Liver (tissue), 9 donors: ENCODE measurements around the gene AWAT2. TPM values are rescaled to one million over a fixed set of nuclear protein-coding genes. Genes with fewer than 3 reads are reported as not detected.

ENCODE experiments used
- DNase-seq: peaks from one replicate; pipeline ENCODE4 v3.0.0-alpha.2; 2017; ENCODE audit warnings: low spot score
- H3K27ac ChIP-seq, 2 donors: one replicate each; pipeline ENCODE4 v1.7.0; 2013; ENCODE audit warnings: inconsistent platforms in 2 of 2, low read length in 2 of 2, control low read depth in 1 of 2, low read depth in 1 of 2, mild to moderate bottlenecking in 1 of 2
- H3K27me3 ChIP-seq, 4 donors: one replicate each; pipeline versions ENCODE4 v1.6.1 to v1.7.0; 2013; ENCODE audit warnings: low read length in 3 of 4, inconsistent platforms in 1 of 4, mild to moderate bottlenecking in 1 of 4, moderate library complexity in 1 of 4; ENCODE audit not compliant: control insufficient read depth in 4 of 4, insufficient read depth in 4 of 4
- H3K36me3 ChIP-seq, 4 donors: one replicate each; pipeline versions ENCODE4 v1.6.1 to v1.7.0; 2013; ENCODE audit warnings: low read length in 3 of 4, mild to moderate bottlenecking in 3 of 4, low read depth in 1 of 4, moderate library complexity in 1 of 4; ENCODE audit not compliant: control insufficient read depth in 4 of 4, insufficient read depth in 3 of 4
- H3K4me1 ChIP-seq, 4 donors: one replicate each; pipeline versions ENCODE4 v1.6.1 to v1.7.0; 2013; ENCODE audit warnings: low read length in 3 of 4, mild to moderate bottlenecking in 3 of 4, moderate library complexity in 1 of 4; ENCODE audit not compliant: control insufficient read depth in 4 of 4, insufficient read depth in 4 of 4
- H3K4me3 ChIP-seq, 3 donors: one replicate each; pipeline versions ENCODE4 v1.6.1 to v1.7.0; 2013; ENCODE audit warnings: low read length in 3 of 3, control low read depth in 1 of 3, low read depth in 1 of 3, mild to moderate bottlenecking in 1 of 3
- H3K9ac ChIP-seq, 2 donors: one replicate each; pipeline ENCODE4 v1.7.0; 2013; ENCODE audit warnings: low read length in 2 of 2, mild to moderate bottlenecking in 2 of 2, moderate library complexity in 2 of 2, control low read depth in 1 of 2, low read depth in 1 of 2
- H3K9me3 ChIP-seq, 4 donors: one replicate each; pipeline versions ENCODE4 v1.6.1 to v1.7.0; 2013; ENCODE audit warnings: low read length in 3 of 4; ENCODE audit not compliant: control insufficient read depth in 4 of 4
- CTCF ChIP-seq: fragments of 150-350 bp; IDR thresholded peaks from 2 replicates; pipeline ENCODE4 v1.5.1; 2017; ENCODE audit warnings: improper control_type of control experiment, low read depth, low read length; ENCODE audit not compliant: missing input control
- EGR1 ChIP-seq, 2 donors: IDR thresholded peaks; 2 replicates each; pipeline ENCODE4 v1.6.1; 2016 to 2018; ENCODE audit warnings: antibody characterized with exemption in 2 of 2, low read depth in 2 of 2
- FOXA1 ChIP-seq: IDR thresholded peaks from 2 replicates; pipeline ENCODE4 v1.6.1; 2016; ENCODE audit warnings: antibody characterized with exemption
- FOXA2 ChIP-seq: IDR thresholded peaks from 2 replicates; pipeline ENCODE4 v1.6.1; 2016; ENCODE audit warnings: antibody characterized with exemption
- GABPA ChIP-seq, 2 donors: IDR thresholded peaks in 1 of 2; conservative IDR thresholded peaks in 1 of 2; 2 replicates each; pipeline ENCODE4 v1.6.1; 2016; ENCODE audit warnings: antibody characterized with exemption in 2 of 2, mild to moderate bottlenecking in 1 of 2, moderate library complexity in 1 of 2
- HNF4A ChIP-seq, 2 donors: conservative IDR thresholded peaks; 2 replicates each; pipeline ENCODE4 v1.6.1; 2016; ENCODE audit warnings: antibody characterized with exemption in 2 of 2, mild to moderate bottlenecking in 2 of 2
- HNF4G ChIP-seq: IDR thresholded peaks from 2 replicates; pipeline ENCODE4 v1.6.1; 2016; ENCODE audit warnings: antibody characterized with exemption
- JUND ChIP-seq, 2 donors: IDR thresholded peaks; 2 replicates each; pipeline ENCODE4 v1.6.1; 2016; ENCODE audit warnings: antibody characterized with exemption in 2 of 2
- NR2F2 ChIP-seq: IDR thresholded peaks from 2 replicates; pipeline ENCODE4 v1.6.1; 2016; ENCODE audit warnings: antibody characterized with exemption
- RAD21 ChIP-seq, 2 donors: IDR thresholded peaks; 2 replicates each; pipeline ENCODE4 v1.6.1; 2016; ENCODE audit warnings: antibody characterized with exemption in 2 of 2, mild to moderate bottlenecking in 2 of 2
- REST ChIP-seq: IDR thresholded peaks from 2 replicates; pipeline ENCODE4 v1.6.1; 2016; ENCODE audit warnings: antibody characterized with exemption, mild to moderate bottlenecking
- RXRA ChIP-seq, 2 donors: IDR thresholded peaks; 2 replicates each; pipeline ENCODE4 v1.6.1; 2017 to 2018; ENCODE audit warnings: antibody characterized with exemption in 2 of 2, mild to moderate bottlenecking in 1 of 2
- SP1 ChIP-seq: IDR thresholded peaks from 2 replicates; pipeline ENCODE4 v1.6.1; 2018; ENCODE audit warnings: antibody characterized with exemption, mild to moderate bottlenecking
- TAF1 ChIP-seq: conservative IDR thresholded peaks from 2 replicates; pipeline ENCODE4 v1.6.1; 2016; ENCODE audit warnings: antibody characterized with exemption, mild to moderate bottlenecking
- YY1 ChIP-seq: IDR thresholded peaks from 2 replicates; pipeline ENCODE4 v1.6.1; 2016; ENCODE audit warnings: antibody characterized with exemption, mild to moderate bottlenecking
- polyA plus RNA-seq, 2 donors: library from polyadenylated mRNA; stranded (reverse) in 1 of 2; unstranded in 1 of 2; fragments of 200-250 nt in 1 of 2; fragments of >200 nt in 1 of 2; fragmentation: Nextera tagmentation in 1 of 2; extraction: Ambion mirVana in 1 of 2; gene quantifications; one replicate each; pipeline versions ENCODE4 v1.2.1 to v1.2.3, GENCODE V29; 2013 to 2015
- total RNA-seq, 2 donors: library from RNA; depleted of rRNA; stranded (reverse); fragments of >200 nt; gene quantifications; one replicate each; pipeline ENCODE4 v1.2.3, GENCODE V29; 2014
- TF ChIP-seq, protein P1 (sequence below): IDR thresholded peaks from 2 replicates; pipeline ENCODE4 v1.6.1; 2016; ENCODE audit warnings: antibody characterized with exemption
- TF ChIP-seq, protein P2 (sequence below): IDR thresholded peaks from 2 replicates; pipeline ENCODE4 v1.6.1; 2016; ENCODE audit warnings: antibody characterized with exemption
- TF ChIP-seq, protein P3 (sequence below): IDR thresholded peaks from 2 replicates; pipeline ENCODE4 v1.6.1; 2016; ENCODE audit warnings: antibody characterized with exemption
- donor health status: healthy.
- donor health status: healthy.
- donor health status: healthy.
- donor health status: healthy.
- donor health status: healthy.

AWAT2 gene
- total and polyA plus RNA-seq, 4 donors: not detected

GRCh38 chrX:70009049-70009448 is 40.7 kb downstream of the AWAT2 start:
- TF ChIP-seq RXRA (IDR thresholded peaks at IDR 0.05): no peak
- TF ChIP-seq, protein P1, sequence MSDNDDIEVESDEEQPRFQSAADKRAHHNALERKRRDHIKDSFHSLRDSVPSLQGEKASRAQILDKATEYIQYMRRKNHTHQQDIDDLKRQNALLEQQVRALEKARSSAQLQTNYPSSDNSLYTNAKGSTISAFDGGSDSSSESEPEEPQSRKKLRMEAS: no peak
- TF ChIP-seq, protein P2, sequence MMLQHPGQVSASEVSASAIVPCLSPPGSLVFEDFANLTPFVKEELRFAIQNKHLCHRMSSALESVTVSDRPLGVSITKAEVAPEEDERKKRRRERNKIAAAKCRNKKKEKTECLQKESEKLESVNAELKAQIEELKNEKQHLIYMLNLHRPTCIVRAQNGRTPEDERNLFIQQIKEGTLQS: no peak
- TF ChIP-seq FOXA2: no peak
- TF ChIP-seq HNF4G: no peak
- TF ChIP-seq GABPA (IDR thresholded peaks at IDR 0.05 in 1 of 2, conservative IDR thresholded peaks at IDR 0.05 in 1 of 2): no peak
- no peak for TF ChIP-seq TAF1
- TF ChIP-seq, protein P3, sequence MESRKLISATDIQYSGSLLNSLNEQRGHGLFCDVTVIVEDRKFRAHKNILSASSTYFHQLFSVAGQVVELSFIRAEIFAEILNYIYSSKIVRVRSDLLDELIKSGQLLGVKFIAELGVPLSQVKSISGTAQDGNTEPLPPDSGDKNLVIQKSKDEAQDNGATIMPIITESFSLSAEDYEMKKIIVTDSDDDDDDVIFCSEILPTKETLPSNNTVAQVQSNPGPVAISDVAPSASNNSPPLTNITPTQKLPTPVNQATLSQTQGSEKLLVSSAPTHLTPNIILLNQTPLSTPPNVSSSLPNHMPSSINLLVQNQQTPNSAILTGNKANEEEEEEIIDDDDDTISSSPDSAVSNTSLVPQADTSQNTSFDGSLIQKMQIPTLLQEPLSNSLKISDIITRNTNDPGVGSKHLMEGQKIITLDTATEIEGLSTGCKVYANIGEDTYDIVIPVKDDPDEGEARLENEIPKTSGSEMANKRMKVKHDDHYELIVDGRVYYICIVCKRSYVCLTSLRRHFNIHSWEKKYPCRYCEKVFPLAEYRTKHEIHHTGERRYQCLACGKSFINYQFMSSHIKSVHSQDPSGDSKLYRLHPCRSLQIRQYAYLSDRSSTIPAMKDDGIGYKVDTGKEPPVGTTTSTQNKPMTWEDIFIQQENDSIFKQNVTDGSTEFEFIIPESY: no peak
- no peak for TF ChIP-seq RAD21 (IDR thresholded peaks at IDR 0.05)
- no peak for TF ChIP-seq YY1
- no peak for TF ChIP-seq CTCF
- no peak for TF ChIP-seq SP1
- no peak for TF ChIP-seq HNF4A (conservative IDR thresholded peaks at IDR 0.05)
- TF ChIP-seq REST: no peak
- no peak for TF ChIP-seq NR2F2
- TF ChIP-seq JUND (IDR thresholded peaks at IDR 0.05): no peak
- no peak for TF ChIP-seq EGR1 (IDR thresholded peaks at IDR 0.05; ENCODE audit: low read depth in 2 of 2)
- no peak for TF ChIP-seq FOXA1
- no peaks in the 10 kb centered on the region for H3K27me3 ChIP-seq

GRCh38 chrX:70007946-70008345 is 41.8 kb downstream of the AWAT2 start:
- no peak overlapping the region for H3K27ac ChIP-seq
- H3K27me3 ChIP-seq: no peaks in the 10 kb centered on the region
- H3K4me3 ChIP-seq: no peak overlapping the region
- H3K4me1 ChIP-seq: no peaks in the 10 kb centered on the region
- DNase-seq: no peak
- H3K9ac ChIP-seq: no peak overlapping the region
- no peaks in the 10 kb centered on the region for H3K36me3 ChIP-seq
- no peaks in the 10 kb centered on the region for H3K9me3 ChIP-seq
- TF ChIP-seq HNF4G (no peak), RAD21 (IDR thresholded peaks at IDR 0.05) (no peak), GABPA (IDR thresholded peaks at IDR 0.05 in 1 of 2, conservative IDR thresholded peaks at IDR 0.05 in 1 of 2) (no peak), TAF1 (no peak), CTCF (no peak), NR2F2 (no peak), HNF4A (conservative IDR thresholded peaks at IDR 0.05) (no peak), EGR1 (IDR thresholded peaks at IDR 0.05; ENCODE audit: low read depth in 2 of 2) (no peak), RXRA (IDR thresholded peaks at IDR 0.05) (no peak), YY1 (no peak)
- TF ChIP-seq, protein P2: no peak
- TF ChIP-seq, protein P1: no peak
- TF ChIP-seq, protein P3: no peak

More at GRCh38 chrX:70009049-70009448, 40.7 kb downstream of the AWAT2 start:
- H3K9me3 ChIP-seq: no peaks in the 10 kb centered on the region
- H3K9ac ChIP-seq: no peak overlapping the region
- no peak for DNase-seq
- no peaks in the 10 kb centered on the region for H3K4me1 ChIP-seq
- no peaks in the 10 kb centered on the region for H3K36me3 ChIP-seq
- H3K4me3 ChIP-seq: no peak overlapping the region
- H3K27ac ChIP-seq: no peak overlapping the region
